ENCODE measurements around the gene WDR46. TPM values are rescaled to one million over a fixed set of nuclear protein-coding genes. Genes with fewer than 3 reads are reported as not detected.
A peak's percentile ranks its signal among the peaks of the same experiment; 100 is the strongest.

WDR46 gene
- total and polyA plus RNA-seq, 12 donors: 44.0 to 139 (median 57.7) TPM

- DNase-seq: peak in 1 of 7 donors; percentile 22
- TF ChIP-seq CTCF (IDR thresholded peaks at IDR 0.05) (no peak), POLR2A (IDR thresholded peaks at IDR 0.05) (no peak)
- Histone ChIP-seq H3K4me3 (no peak overlapping the region), H3K27me3 (no peaks in the 10 kb centered on the region), H3K9me3 (replicated peaks in 1 of 3) (no peaks in the 10 kb centered on the region), H3K27ac (peak overlapping the region; percentile 83 to 96 (median 89)), H3K4me1 (replicated peaks in 1 of 2) (peaks cover 20 to 23% of the 10 kb centered on the region in 2 donors), H3K36me3 (replicated peaks in 1 of 2) (no peaks in the 10 kb centered on the region)
- intact Hi-C loops (cut with DNase I): no loop called here
- WGBS, 4 donors: 92 to 98% (median 95%) methylated on average over 13 of the region's 13 CpGs
Measured at GRCh38 chr6:33250731-33251130, 38.3 kb downstream of the WDR46 start.

- peak in 6 of 7 donors; percentile 46 to 72 (median 51) for DNase-seq
- TF ChIP-seq POLR2A (IDR thresholded peaks at IDR 0.05) (no peak), CTCF (IDR thresholded peaks at IDR 0.05) (no peak)
- Histone ChIP-seq H3K27me3 (no peaks in the 10 kb centered on the region), H3K36me3 (replicated peaks in 1 of 2) (no peaks in the 10 kb centered on the region), H3K4me3 (peak overlapping the region in 3 of 4 donors; percentile 37 to 63 (median 40)), H3K4me1 (replicated peaks in 1 of 2) (peaks cover 20 to 23% of the 10 kb centered on the region in 2 donors), H3K9me3 (replicated peaks in 1 of 3) (no peaks in the 10 kb centered on the region), H3K27ac (peak overlapping the region; percentile 83 to 96 (median 89))
- intact Hi-C loops (cut with DNase I): loop anchor here (5.0 to 10.0 kb wide), 5 partner anchors 38 to 235 kb away; partner anchors contain the start of gene RING1 (in 1 of the 2)
- WGBS, 4 donors: 7 to 24% (median 10%) methylated on average over 7 to 15 of the region's 15 CpGs
Measured at GRCh38 chr6:33249732-33250630, 39.1 kb downstream of the WDR46 start.

- H3K36me3 ChIP-seq (replicated peaks in 1 of 2): no peaks in the 10 kb centered on the region
- WGBS, 4 donors: 0 to 1% (median 0%) methylated on average over 16 to 58 of the region's 58 CpGs
- peak; percentile 76 to 98 for TF ChIP-seq POLR2A (IDR thresholded peaks at IDR 0.05)
- TF ChIP-seq CTCF (IDR thresholded peaks at IDR 0.05): peak in 4 of 6 experiments; percentile 0 to 14 (median 10)
- H3K4me1 ChIP-seq (replicated peaks in 1 of 2): peaks cover 20 to 23% of the 10 kb centered on the region in 2 donors
- H3K27ac ChIP-seq: peak overlapping the region; percentile 87 to 96 (median 93)
- no peaks in the 10 kb centered on the region for H3K9me3 ChIP-seq (replicated peaks in 1 of 3)
- H3K27me3 ChIP-seq: no peaks in the 10 kb centered on the region
- intact Hi-C loops (cut with DNase I): loop anchor here (5.0 to 10.0 kb wide), 5 partner anchors 37 to 234 kb away; partner anchors contain the start of gene RING1 (in 1 of the 2)
- H3K4me3 ChIP-seq: peak overlapping the region in 3 of 4 donors; percentile 37 to 63 (median 40)
- DNase-seq: peak; percentile 96 to 100 (median 99)
Measured at GRCh38 chr6:33248932-33249731, 39.9 kb downstream of the WDR46 start.

- Histone ChIP-seq H3K27me3 (no peaks in the 10 kb centered on the region), H3K36me3 (replicated peaks in 1 of 2) (no peaks in the 10 kb centered on the region), H3K4me3 (peak overlapping the region in 3 of 4 donors; percentile 19 to 40 (median 27)), H3K9me3 (replicated peaks in 1 of 3) (no peaks in the 10 kb centered on the region), H3K4me1 (replicated peaks in 1 of 2) (peaks cover 20 to 23% of the 10 kb centered on the region in 2 donors), H3K27ac (peak overlapping the region; percentile 79 to 96 (median 93))
- DNase-seq: peak in 1 of 7 donors; percentile 51
- WGBS, 4 donors: 0 to 1% (median 0%) methylated on average over 1 to 18 of the region's 18 CpGs
- TF ChIP-seq POLR2A (IDR thresholded peaks at IDR 0.05) (no peak), CTCF (IDR thresholded peaks at IDR 0.05) (peak in 2 of 6 experiments; percentile 6 to 48)
- intact Hi-C loops (cut with DNase I): loop anchor here (5.0 to 10.0 kb wide), 5 partner anchors 36 to 234 kb away; partner anchors contain the start of gene RING1 (in 1 of the 2)
Measured at GRCh38 chr6:33248643-33248931, 40.5 kb downstream of the WDR46 start.
